IPS-20b (cell line): ENCODE data around the gene NFAT5.

ENCODE experiments used
- H3K27ac ChIP-seq: one replicate; pipeline ENCODE4 v1.5.1; 2013; ENCODE audit warnings: low read length
- H3K27me3 ChIP-seq: 2 replicates; pipeline ENCODE4 v1.6.1; 2013; ENCODE audit warnings: mild to moderate bottlenecking, low read length, inconsistent platforms; ENCODE audit not compliant: insufficient read depth
- H3K36me3 ChIP-seq: 2 replicates; pipeline ENCODE4 v1.6.1; 2013; ENCODE audit warnings: low read depth, mild to moderate bottlenecking, inconsistent platforms, low read length, moderate library complexity; ENCODE audit not compliant: insufficient read depth
- H3K4me1 ChIP-seq: 2 replicates; pipeline ENCODE4 v1.6.1; 2013; ENCODE audit warnings: mild to moderate bottlenecking, control low read depth, inconsistent platforms, low read length, moderate library complexity; ENCODE audit not compliant: insufficient read depth
- H3K4me3 ChIP-seq: 2 replicates; pipeline ENCODE4 v1.5.1; 2013; ENCODE audit warnings: mild to moderate bottlenecking, low read length, inconsistent platforms
- H3K9ac ChIP-seq: 2 replicates; pipeline ENCODE4 v1.6.1; 2013; ENCODE audit warnings: low read depth, mild to moderate bottlenecking, inconsistent platforms, low read length, moderate library complexity
- H3K9me3 ChIP-seq: 2 replicates; pipeline ENCODE4 v1.6.1; 2013; ENCODE audit warnings: mild to moderate bottlenecking, low read depth, low read length, inconsistent platforms; ENCODE audit not compliant: insufficient read depth

NFAT5 gene

DNA sequence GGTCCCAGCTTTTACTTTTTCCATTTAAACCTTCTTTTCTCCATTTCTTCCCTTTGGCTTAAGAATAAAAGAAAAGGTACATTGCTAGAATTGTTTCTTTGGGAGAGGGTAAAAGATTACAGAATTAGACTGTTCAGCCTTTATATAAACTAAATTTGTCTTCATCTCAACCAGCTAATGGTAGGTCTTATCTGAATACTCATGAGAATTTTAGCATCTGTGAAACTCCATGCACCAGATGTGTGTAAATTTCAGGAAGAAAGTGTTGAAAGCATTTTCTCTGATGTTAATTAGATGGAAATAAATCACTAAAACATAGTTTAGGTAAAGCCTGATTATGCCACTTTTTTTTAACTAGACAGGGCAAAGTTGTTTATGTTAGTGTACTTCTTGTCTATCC is 135.7 kb downstream of the NFAT5 start:
- H3K4me1 ChIP-seq = no peaks in the 10 kb centered on the region
- no peak overlapping the region for H3K9ac ChIP-seq
- H3K4me3 ChIP-seq = no peak overlapping the region
- peaks cover 9% of the 10 kb centered on the region for H3K36me3 ChIP-seq
- no peak overlapping the region for H3K27ac ChIP-seq
- H3K9me3 ChIP-seq = no peaks in the 10 kb centered on the region
- no peaks in the 10 kb centered on the region for H3K27me3 ChIP-seq

DNA sequence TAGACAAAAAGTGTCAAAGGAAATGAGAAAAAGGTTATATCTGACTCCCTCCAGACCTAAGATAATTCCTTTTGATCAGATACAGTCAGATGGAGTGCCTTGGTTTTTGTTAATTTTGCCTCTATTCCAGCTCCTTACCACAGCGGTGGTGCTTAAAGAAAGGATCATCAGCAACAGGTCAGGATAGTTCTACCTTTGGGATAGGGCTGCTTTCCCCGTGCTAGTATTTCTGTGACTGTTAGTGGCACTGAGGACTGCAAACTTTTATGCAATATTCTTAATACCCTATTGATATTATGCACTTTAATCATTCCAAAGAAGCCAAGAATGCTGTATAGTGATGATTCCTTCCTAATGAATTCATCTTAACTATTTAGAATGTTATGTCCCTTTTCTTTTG is 136.1 kb downstream of the NFAT5 start:
- no peaks in the 10 kb centered on the region for H3K9me3 ChIP-seq

DNA sequence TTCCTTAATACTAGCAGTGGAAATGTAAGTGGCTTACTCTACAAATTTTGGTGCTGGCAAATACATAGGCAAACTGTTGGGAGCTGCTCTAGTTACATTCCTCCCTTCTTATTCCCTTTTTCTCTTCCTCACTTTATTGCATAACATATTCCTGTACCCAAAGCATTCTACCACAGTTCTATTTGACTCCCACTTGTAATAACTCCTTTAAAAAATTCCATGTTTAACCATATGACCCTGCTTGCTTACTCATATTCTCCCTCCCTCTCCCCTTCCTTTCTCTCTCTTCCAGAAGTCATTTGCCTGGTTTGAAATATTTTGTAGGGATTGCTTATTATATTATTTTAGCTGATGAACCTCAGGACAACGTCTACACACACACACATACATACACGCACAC is 137.9 kb downstream of the NFAT5 start:
- peaks cover 6% of the 10 kb centered on the region; the same call in 1 of the 2 replicates for H3K36me3 ChIP-seq
- no peak overlapping the region for H3K27ac ChIP-seq
- H3K4me1 ChIP-seq = no peaks in the 10 kb centered on the region
- no peak overlapping the region for H3K9ac ChIP-seq
- no peaks in the 10 kb centered on the region for H3K27me3 ChIP-seq
- no peaks in the 10 kb centered on the region for H3K9me3 ChIP-seq
- no peak overlapping the region for H3K4me3 ChIP-seq

More for the DNA sequence above, 136.1 kb downstream of the NFAT5 start:
- Histone ChIP-seq H3K27me3 (no peaks in the 10 kb centered on the region), H3K4me1 (no peaks in the 10 kb centered on the region), H3K9ac (no peak overlapping the region), H3K36me3 (peaks cover 6% of the 10 kb centered on the region; the same call in 1 of the 2 replicates), H3K27ac (no peak overlapping the region), H3K4me3 (no peak overlapping the region)

DNA sequence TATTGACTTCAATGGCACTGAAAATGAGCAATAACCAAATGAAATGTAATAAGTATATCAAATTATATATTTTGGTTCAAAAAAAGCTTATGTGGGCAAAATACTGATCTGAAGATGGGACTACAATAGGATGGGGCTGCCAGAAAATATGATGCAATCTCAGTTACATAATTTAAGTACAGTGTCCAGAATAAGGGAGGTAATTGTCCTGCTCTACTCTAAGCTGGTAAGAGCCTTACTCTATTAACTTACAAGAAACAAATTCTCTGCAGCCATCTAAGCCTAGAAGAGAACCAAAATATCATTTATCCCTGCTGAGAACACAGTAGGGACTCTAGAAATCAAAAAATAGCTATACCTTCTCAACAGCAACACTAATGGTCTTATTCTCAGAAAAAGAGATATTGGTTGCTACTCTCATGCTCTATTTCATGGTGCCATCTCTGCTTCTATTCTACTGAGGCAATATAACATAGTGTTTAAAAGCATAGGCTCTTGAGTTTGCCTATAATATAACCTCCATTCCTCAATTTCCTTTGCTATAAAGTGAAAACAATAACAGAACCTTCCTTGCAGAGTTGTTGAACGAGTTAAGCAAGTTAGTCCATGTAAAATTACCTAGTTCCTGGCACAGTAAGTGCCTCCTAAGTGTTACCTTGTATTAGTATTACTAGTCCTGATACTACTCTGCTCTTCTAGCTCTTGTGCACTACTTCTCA is 140.6 kb downstream of the NFAT5 start:
- no peak overlapping the region for H3K9ac ChIP-seq
- no peaks in the 10 kb centered on the region for H3K4me1 ChIP-seq
- H3K27me3 ChIP-seq = no peaks in the 10 kb centered on the region
- H3K27ac ChIP-seq = no peak overlapping the region
- H3K4me3 ChIP-seq = no peak overlapping the region
- H3K9me3 ChIP-seq = no peaks in the 10 kb centered on the region
- H3K36me3 ChIP-seq = peaks cover 13% of the 10 kb centered on the region

DNA sequence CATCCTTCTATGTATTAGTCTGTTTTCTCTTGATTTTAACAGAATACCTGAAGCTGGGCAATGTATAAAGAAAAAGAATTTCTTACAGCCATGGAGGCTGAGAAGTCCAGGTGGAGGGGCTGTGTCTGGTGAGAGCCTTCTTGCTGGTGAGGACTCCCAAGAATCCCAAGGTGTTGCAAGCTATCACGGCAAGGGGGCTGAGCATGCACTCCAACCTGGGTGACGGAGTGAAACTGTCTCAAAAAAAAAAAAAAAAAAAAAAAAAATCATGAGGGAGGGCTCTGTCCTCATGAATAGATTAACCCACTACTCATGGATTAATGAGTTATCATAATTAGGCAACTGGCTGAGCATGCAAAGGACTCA is 141.2 kb downstream of the NFAT5 start:
- no peaks in the 10 kb centered on the region for H3K27me3 ChIP-seq
- H3K4me1 ChIP-seq = no peaks in the 10 kb centered on the region
- peaks cover 13% of the 10 kb centered on the region; the same call in 1 of the 2 replicates for H3K36me3 ChIP-seq
- H3K9ac ChIP-seq = no peak overlapping the region
- no peak overlapping the region for H3K27ac ChIP-seq
- H3K9me3 ChIP-seq = no peaks in the 10 kb centered on the region
- no peak overlapping the region for H3K4me3 ChIP-seq

DNA sequence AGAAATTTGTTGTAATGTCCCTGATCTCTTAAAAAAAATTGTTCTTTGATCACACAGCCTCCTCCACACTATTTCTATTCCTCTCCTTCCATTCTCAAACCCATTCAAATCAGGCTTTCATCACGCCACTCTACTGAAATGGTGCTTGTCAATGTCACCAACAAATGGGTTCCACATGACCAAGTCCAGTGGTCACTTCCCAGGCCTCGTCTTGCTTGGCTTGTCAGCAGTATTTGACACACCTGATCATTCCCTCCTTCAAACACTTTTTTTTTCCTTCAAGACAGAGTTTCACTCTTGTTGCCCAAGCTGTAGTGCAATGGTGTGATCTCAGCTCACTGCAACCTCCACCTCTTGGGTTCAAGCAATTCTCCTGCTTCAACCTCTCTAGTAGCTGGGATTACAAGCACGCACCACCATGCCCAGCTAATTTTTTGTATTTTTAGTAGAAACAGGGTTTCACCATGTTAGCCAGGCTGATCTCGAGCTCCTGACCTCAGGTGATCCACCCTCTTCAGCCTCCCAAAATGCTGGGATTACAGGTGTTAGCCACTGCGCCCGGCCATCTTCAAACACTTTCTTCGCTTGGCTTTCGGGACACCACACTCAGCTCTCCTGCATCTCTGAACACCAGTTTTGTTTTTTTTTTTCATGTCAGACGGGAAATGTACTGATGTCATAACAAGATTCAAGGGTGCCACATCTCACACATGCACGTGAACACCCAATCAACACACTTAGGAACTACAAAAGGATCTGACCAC is 142.3 kb downstream of the NFAT5 start:
- Histone ChIP-seq H3K36me3 (peaks cover 15% of the 10 kb centered on the region; the same call in 1 of the 2 replicates), H3K9me3 (no peaks in the 10 kb centered on the region), H3K4me1 (no peaks in the 10 kb centered on the region), H3K9ac (no peak overlapping the region), H3K27me3 (no peaks in the 10 kb centered on the region), H3K4me3 (no peak overlapping the region), H3K27ac (no peak overlapping the region)

DNA sequence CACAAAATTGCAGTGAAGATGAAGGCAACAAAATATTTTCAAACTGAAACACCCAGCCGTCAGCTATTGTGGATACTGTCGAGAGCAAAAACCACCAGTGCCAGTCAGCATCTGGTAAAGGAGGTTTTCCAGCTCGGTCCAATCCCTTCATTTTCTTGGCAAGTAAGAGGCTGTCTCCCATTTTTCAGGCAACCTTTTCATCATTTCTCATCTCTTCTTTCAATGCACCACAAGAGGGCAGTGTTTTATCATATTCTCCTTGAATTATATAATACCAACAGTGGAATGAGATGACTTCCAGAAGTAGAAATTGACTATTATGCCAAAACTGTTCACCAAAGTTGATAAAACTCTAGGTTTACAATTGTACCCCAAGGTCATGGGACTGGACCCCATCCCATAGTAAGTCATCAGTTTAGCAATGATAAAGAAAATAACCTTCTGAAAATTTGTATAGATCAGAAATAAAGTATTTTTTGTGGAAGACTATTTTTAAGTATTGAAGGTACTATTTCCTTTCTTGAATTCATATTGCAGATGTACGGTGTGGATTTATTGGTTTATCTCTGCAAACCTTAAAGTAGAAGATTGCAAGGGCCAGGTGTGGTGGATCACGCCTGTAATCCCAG is 143.8 kb downstream of the NFAT5 start:
- Histone ChIP-seq H3K27me3 (no peaks in the 10 kb centered on the region), H3K9ac (no peak overlapping the region), H3K27ac (no peak overlapping the region), H3K4me1 (no peaks in the 10 kb centered on the region), H3K36me3 (peaks cover 16% of the 10 kb centered on the region; the same call in 1 of the 2 replicates), H3K9me3 (no peaks in the 10 kb centered on the region), H3K4me3 (no peak overlapping the region)

DNA sequence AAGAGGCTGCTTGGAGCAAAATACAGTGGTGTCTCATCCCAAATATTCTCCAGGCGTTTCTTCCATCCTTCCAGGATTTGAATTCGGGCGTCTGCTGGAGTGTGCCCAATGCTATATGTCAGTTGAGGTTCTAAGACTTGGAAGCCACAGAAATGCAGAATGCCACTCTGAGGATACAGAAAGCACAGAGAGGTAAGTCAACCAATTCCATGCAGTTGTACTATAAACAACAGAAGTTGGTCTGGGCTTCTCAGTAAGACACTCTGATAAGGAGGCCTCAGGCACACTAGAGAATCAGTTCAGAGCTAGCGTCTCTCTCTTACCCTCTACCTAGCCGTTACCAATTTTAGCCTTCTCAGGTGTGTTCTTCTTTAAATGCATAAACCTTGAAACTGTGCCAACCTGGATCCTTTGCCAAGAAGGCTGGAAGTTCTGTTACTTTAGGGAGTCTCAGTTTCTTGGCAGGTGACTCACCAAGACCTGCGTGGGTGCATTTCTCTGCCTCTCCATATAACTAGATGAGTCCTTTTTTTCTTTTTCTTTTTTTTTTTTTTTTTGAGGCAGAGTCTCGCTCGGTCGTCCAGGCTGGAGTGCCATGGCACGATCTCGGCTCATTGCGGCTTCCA is 145.5 kb downstream of the NFAT5 start:
- H3K9me3 ChIP-seq = no peaks in the 10 kb centered on the region
- H3K4me1 ChIP-seq = no peaks in the 10 kb centered on the region
- H3K36me3 ChIP-seq = peaks cover 24% of the 10 kb centered on the region; the same call in 1 of the 2 replicates
- H3K9ac ChIP-seq = no peak overlapping the region
- H3K27ac ChIP-seq = no peak overlapping the region
- H3K27me3 ChIP-seq = no peaks in the 10 kb centered on the region
- H3K4me3 ChIP-seq = no peak overlapping the region

DNA sequence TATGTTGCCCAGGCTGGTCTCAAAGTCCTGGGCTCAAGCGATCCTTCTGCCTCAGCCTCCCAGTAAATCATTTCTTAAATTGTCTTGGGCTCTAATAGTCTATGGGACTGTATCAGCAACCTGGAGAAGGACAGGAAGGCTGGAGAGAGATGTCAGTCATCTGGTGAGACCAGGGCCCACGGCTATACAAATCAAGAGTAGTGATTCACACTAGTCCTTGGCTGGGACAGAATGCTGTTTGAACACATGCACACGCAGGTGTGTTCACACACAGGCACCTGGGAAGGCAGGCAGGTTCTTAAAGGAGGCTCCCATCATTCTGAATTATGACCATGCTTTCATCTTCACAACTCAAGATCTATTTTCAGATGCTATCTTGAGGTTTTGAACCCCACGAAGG is 146.5 kb downstream of the NFAT5 start:
- H3K9ac ChIP-seq = no peak overlapping the region

DNA sequence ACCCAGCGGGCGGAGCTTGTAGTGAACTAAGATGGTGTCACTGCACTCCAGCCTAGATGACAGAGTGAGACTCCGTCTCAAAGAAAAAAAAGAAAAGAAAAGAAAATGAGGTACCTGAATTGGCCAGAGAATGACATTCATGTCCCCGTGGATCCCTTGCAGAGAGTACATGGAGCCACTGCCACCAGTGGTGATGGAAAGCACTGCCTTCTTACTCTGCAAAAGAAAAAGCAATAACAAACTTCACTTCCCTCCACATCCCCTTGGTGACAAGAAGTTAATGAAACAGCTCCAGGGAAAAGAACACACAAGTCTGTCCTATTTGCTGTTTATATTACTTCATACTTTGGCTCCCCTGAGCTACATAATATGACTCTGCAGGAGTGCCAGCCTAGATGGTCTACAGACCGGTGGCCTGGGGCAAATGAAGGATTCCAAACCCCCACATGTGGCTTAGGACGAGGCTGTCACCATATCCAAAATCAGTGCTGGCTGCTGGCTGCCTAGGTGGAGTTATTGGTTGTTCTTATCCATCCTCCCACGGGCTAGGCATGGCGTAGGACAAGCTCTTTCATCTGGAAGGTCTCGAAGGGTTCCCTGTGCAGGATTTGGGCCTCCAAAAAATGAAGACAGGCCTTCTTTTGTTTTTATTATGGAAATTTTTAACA is 147.3 kb downstream of the NFAT5 start:
- no peak overlapping the region for H3K9ac ChIP-seq
- no peak overlapping the region for H3K27ac ChIP-seq
- no peaks in the 10 kb centered on the region for H3K4me1 ChIP-seq
- H3K27me3 ChIP-seq = no peaks in the 10 kb centered on the region
- H3K36me3 ChIP-seq = peaks cover 31% of the 10 kb centered on the region; the same call in 1 of the 2 replicates
- H3K9me3 ChIP-seq = no peaks in the 10 kb centered on the region
- H3K4me3 ChIP-seq = no peak overlapping the region

More for the DNA sequence above, 146.5 kb downstream of the NFAT5 start:
- H3K4me1 ChIP-seq = no peaks in the 10 kb centered on the region
- H3K27ac ChIP-seq = no peak overlapping the region
- H3K9me3 ChIP-seq = no peaks in the 10 kb centered on the region
- H3K36me3 ChIP-seq = peaks cover 25% of the 10 kb centered on the region; the same call in 1 of the 2 replicates
- no peak overlapping the region for H3K4me3 ChIP-seq
- no peaks in the 10 kb centered on the region for H3K27me3 ChIP-seq

DNA sequence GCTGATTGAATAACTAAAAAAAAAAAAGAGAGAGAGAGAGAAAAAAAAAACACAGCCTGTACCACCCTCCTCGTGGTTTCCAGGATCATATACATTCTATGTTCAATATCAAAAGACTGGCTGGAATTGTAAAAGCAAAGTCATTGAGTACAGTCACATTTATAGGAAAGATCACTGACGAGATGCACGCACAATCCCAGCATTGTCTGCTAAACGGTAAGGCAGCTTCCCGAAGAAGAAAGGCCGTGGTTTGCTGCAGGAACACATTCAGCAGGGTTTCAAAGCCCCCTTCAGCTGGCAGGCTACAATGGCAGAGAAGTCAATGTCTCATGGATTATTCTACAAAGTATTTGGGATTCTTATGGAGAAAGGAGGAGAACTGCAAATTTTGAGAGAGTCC is 151.3 kb downstream of the NFAT5 start:
- no peak overlapping the region for H3K27ac ChIP-seq
- no peak overlapping the region for H3K4me3 ChIP-seq
- H3K36me3 ChIP-seq = peaks cover 22% of the 10 kb centered on the region; the same call in 1 of the 2 replicates
- H3K9ac ChIP-seq = no peak overlapping the region
- no peaks in the 10 kb centered on the region for H3K4me1 ChIP-seq
- H3K9me3 ChIP-seq = no peaks in the 10 kb centered on the region
- H3K27me3 ChIP-seq = no peaks in the 10 kb centered on the region
